ENCODE results near the gene CAMK2B.
A peak's percentile ranks its signal among the peaks of the same experiment; 100 is the strongest.
"Not testable (repeated sequence)": the region's sequence is repeated elsewhere in the genome, so short reads cannot be mapped to it uniquely, and the experiment has no call there.

The CAMK2B gene

GRCh38 chr7:44187636-44188416 is 137.6 kb downstream of the CAMK2B start:
- DNase-seq = no peak

GRCh38 chr7:44186736-44187135 is 138.7 kb downstream of the CAMK2B start:
- DNase-seq = no peak

GRCh38 chr7:44185729-44186128 is 139.7 kb downstream of the CAMK2B start:
- no peak for DNase-seq

GRCh38 chr7:44184873-44185446 is 140.4 kb downstream of the CAMK2B start:
- DNase-seq = no peak

GRCh38 chr7:44184206-44184872 is 141.1 kb downstream of the CAMK2B start:
- DNase-seq = peak; percentile 64

- DNase-seq = no peak
Measured at GRCh38 chr7:44183386-44183785, 142.0 kb downstream of the CAMK2B start.

GRCh38 chr7:44182827-44183226 is 142.6 kb downstream of the CAMK2B start:
- no peak for DNase-seq

- no peak for DNase-seq
Measured at GRCh38 chr7:44180631-44181030, 144.8 kb downstream of the CAMK2B start.

GRCh38 chr7:44177570-44178131 is 147.7 kb downstream of the CAMK2B start:
- DNase-seq = no peak

GRCh38 chr7:44176486-44176885 is 148.9 kb downstream of the CAMK2B start:
- no peak for DNase-seq

- no peak for DNase-seq
Measured at GRCh38 chr7:44175730-44176129, 149.7 kb downstream of the CAMK2B start.

GRCh38 chr7:44174694-44174948 is 150.8 kb downstream of the CAMK2B start:
- DNase-seq = not testable (repeated sequence)

GRCh38 chr7:44173911-44174693 is 151.3 kb downstream of the CAMK2B start:
- no peak for DNase-seq

GRCh38 chr7:44172803-44173424 is 152.5 kb downstream of the CAMK2B start:
- DNase-seq = no peak

GRCh38 chr7:44172352-44172751 is 153.0 kb downstream of the CAMK2B start:
- DNase-seq = no peak

GRCh38 chr7:44171901-44172300 is 153.5 kb downstream of the CAMK2B start:
- not testable (repeated sequence) for DNase-seq

GRCh38 chr7:44167920-44168319 is 157.5 kb downstream of the CAMK2B start:
- DNase-seq = no peak
